ENCODE results near the gene TNS3.

DNA sequence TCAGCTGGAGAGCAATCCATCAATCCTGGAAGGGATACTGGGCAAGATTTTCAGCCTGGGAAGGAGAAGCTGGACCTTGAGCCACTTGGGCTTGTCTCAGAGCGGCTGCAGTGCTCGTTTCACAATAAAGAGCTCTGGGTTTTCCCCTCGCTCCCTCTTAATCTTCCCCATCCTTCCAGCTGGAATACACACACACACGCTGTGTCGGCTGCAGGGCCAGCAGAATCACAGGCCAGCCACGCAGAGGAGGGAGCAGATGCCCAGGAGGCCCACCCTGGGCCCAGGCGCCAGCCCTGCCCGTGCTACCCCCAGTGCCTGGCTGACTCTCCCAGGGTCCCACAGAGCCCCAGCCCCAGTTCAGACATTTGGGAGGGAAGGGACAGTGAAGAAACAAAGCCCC lies 255.1 kb downstream of the TNS3 start:
- TF ChIP-seq, protein P1, sequence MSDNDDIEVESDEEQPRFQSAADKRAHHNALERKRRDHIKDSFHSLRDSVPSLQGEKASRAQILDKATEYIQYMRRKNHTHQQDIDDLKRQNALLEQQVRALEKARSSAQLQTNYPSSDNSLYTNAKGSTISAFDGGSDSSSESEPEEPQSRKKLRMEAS (IDR thresholded peaks at IDR 0.05; ENCODE audit: low read depth, low read length): no peak
- TF ChIP-seq POLR2A (IDR thresholded peaks at IDR 0.05; ENCODE audit: extremely low read depth, insufficient read length) (no peak), MYC (IDR thresholded peaks at IDR 0.05; ENCODE audit: low read depth, low read length) (no peak)
- TF ChIP-seq, protein P2, sequence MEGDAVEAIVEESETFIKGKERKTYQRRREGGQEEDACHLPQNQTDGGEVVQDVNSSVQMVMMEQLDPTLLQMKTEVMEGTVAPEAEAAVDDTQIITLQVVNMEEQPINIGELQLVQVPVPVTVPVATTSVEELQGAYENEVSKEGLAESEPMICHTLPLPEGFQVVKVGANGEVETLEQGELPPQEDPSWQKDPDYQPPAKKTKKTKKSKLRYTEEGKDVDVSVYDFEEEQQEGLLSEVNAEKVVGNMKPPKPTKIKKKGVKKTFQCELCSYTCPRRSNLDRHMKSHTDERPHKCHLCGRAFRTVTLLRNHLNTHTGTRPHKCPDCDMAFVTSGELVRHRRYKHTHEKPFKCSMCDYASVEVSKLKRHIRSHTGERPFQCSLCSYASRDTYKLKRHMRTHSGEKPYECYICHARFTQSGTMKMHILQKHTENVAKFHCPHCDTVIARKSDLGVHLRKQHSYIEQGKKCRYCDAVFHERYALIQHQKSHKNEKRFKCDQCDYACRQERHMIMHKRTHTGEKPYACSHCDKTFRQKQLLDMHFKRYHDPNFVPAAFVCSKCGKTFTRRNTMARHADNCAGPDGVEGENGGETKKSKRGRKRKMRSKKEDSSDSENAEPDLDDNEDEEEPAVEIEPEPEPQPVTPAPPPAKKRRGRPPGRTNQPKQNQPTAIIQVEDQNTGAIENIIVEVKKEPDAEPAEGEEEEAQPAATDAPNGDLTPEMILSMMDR (IDR thresholded peaks at IDR 0.05; ENCODE audit: low read depth, low read length): no peak
